CD8-positive, alpha-beta memory T cell (primary cell): ENCODE data around the gene HSD17B14. TPM values are rescaled to one million over a fixed set of nuclear protein-coding genes. Genes with fewer than 3 reads are reported as not detected.

Source experiments
- CTCF ChIA-PET: fragments of 350-600 bp; sonication (Branson Sonifier 250); formaldehyde crosslinking; loops from one replicate; lab custom pipeline; 2021; ENCODE audit warnings: antibody characterized with exemption; lab: Charles Lee
- POLR2A ChIA-PET: fragments of 350-600 bp; sonication (Branson Sonifier 250); formaldehyde crosslinking; loops from one replicate; lab custom pipeline; 2021; ENCODE audit warnings: antibody characterized with exemption; lab: Charles Lee
- DNase-seq, 5 donors: peaks; one replicate each; pipeline versions ENCODE4 v3.0.0 to v3.0.0-alpha.2; 2020 to 2022; ENCODE audit warnings: mixed read lengths in 1 of 5
- H3K27ac ChIP-seq: one replicate; pipeline ENCODE4 v1.7.0; 2013; ENCODE audit warnings: low read depth, mild to moderate bottlenecking, low read length, moderate library complexity
- H3K27me3 ChIP-seq: 2 replicates; pipeline ENCODE4 v1.7.0; 2013; ENCODE audit warnings: low read length, mild to moderate bottlenecking; ENCODE audit not compliant: insufficient read depth, poor library complexity, severe bottlenecking
- H3K36me3 ChIP-seq: 2 replicates; pipeline ENCODE4 v1.7.0; 2013; ENCODE audit warnings: mild to moderate bottlenecking, low read length, moderate library complexity; ENCODE audit not compliant: insufficient read depth
- H3K4me1 ChIP-seq: 2 replicates; pipeline ENCODE4 v1.7.0; 2013; ENCODE audit warnings: mild to moderate bottlenecking, low read length, moderate library complexity; ENCODE audit not compliant: insufficient read depth
- H3K4me3 ChIP-seq: 2 replicates; pipeline ENCODE4 v1.7.0; 2013; ENCODE audit warnings: mild to moderate bottlenecking, low read length
- H3K9me3 ChIP-seq: 2 replicates; pipeline ENCODE4 v1.7.0; 2013; ENCODE audit warnings: mild to moderate bottlenecking, low read length
- H3K27ac Mint-ChIP-seq, 8 donors: one replicate each; pipeline ENCODE4 v1.8.0; 2020 to 2021; ENCODE audit warnings: mixed read lengths in 8 of 8, mild to moderate bottlenecking in 6 of 8, inconsistent platforms in 3 of 8, moderate library complexity in 3 of 8
- H3K27me3 Mint-ChIP-seq, 2 donors: one replicate each; pipeline ENCODE4 v1.8.0; 2020 to 2021; ENCODE audit warnings: mixed read lengths in 2 of 2, mild to moderate bottlenecking in 1 of 2, moderate library complexity in 1 of 2
- H3K36me3 Mint-ChIP-seq, 3 donors: one replicate each; pipeline ENCODE4 v1.8.0; 2020 to 2021; ENCODE audit warnings: mixed read lengths in 3 of 3, inconsistent platforms in 1 of 3, mild to moderate bottlenecking in 1 of 3
- H3K4me1 Mint-ChIP-seq, 3 donors: one replicate each; pipeline ENCODE4 v1.8.0; 2020 to 2021; ENCODE audit warnings: mixed read lengths in 3 of 3, inconsistent platforms in 1 of 3, mild to moderate bottlenecking in 1 of 3
- H3K4me3 Mint-ChIP-seq, 7 donors: one replicate each; pipeline ENCODE4 v1.8.0; 2020 to 2021; ENCODE audit warnings: mixed read lengths in 7 of 7, mild to moderate bottlenecking in 6 of 7, moderate library complexity in 4 of 7, inconsistent platforms in 2 of 7
- H3K9me3 Mint-ChIP-seq, 5 donors: one replicate each; pipeline ENCODE4 v1.8.0; 2020 to 2022; ENCODE audit warnings: mixed read lengths in 5 of 5, mild to moderate bottlenecking in 3 of 5, moderate library complexity in 2 of 5, inconsistent platforms in 1 of 5
- polyA plus RNA-seq: library from polyadenylated mRNA; unstranded; fragments of 300-500 nt; fragmentation: Illumina TruSeq; gene quantifications from one replicate; pipeline ENCODE4 v1.2.3, GENCODE V29; 2021
- total RNA-seq, 2 experiments: library from RNA; stranded (reverse); gene quantifications; one replicate each; pipeline ENCODE4 v1.2.3, GENCODE V29; 2021

HSD17B14 gene
- total and polyA plus RNA-seq, 3 experiments from 2014 or later, result 0.18 to 1.1 (median 0.37) TPM

- Mint-ChIP-seq H3K9me3 (no peaks in the 10 kb centered on the region), H3K4me1 (peaks cover 15% of the 10 kb centered on the region in 3 donors), H3K27me3 (no peaks in the 10 kb centered on the region), H3K36me3 (peaks cover 0 to 3% (median 0%) of the 10 kb centered on the region in 3 donors), H3K4me3 (no peak overlapping the region), H3K27ac (no peak overlapping the region)
- Histone ChIP-seq H3K27me3 (no peaks in the 10 kb centered on the region), H3K9me3 (no peaks in the 10 kb centered on the region), H3K27ac (no peak overlapping the region), H3K36me3 (no peaks in the 10 kb centered on the region), H3K4me1 (peaks cover 12% of the 10 kb centered on the region), H3K4me3 (no peak overlapping the region)
- POLR2A ChIA-PET, result no interaction called here
- DNase-seq, result no peak
- CTCF ChIA-PET, result no interaction called here
Measured at GRCh38 chr19:48805452-48805851, 30.8 kb downstream of the HSD17B14 start.

GRCh38 chr19:48804496-48804895, 31.8 kb downstream of the HSD17B14 start:
- Mint-ChIP-seq H3K4me3 (no peak overlapping the region), H3K27me3 (no peaks in the 10 kb centered on the region), H3K9me3 (no peaks in the 10 kb centered on the region), H3K36me3 (peaks cover 0 to 5% (median 0%) of the 10 kb centered on the region in 3 donors), H3K4me1 (peaks cover 5 to 6% (median 5%) of the 10 kb centered on the region in 3 donors), H3K27ac (no peak overlapping the region)
- Histone ChIP-seq H3K36me3 (no peaks in the 10 kb centered on the region), H3K9me3 (no peaks in the 10 kb centered on the region), H3K4me3 (no peak overlapping the region), H3K27ac (no peak overlapping the region), H3K27me3 (no peaks in the 10 kb centered on the region), H3K4me1 (peaks cover 3% of the 10 kb centered on the region)
- DNase-seq, result no peak
- CTCF ChIA-PET, result interaction anchor here (1.6 to 1.7 kb wide), 2 partner anchors 9 to 16 kb away, joined by 4 to 7 read pairs; no protein-coding TSS in a partner anchor
- POLR2A ChIA-PET, result interaction anchor here (0.6 kb wide), 1 partner anchor 20 kb away, joined by 6 read pairs; no protein-coding TSS in a partner anchor

- Histone ChIP-seq H3K27me3 (no peaks in the 10 kb centered on the region), H3K27ac (no peak overlapping the region), H3K36me3 (no peaks in the 10 kb centered on the region), H3K9me3 (no peaks in the 10 kb centered on the region), H3K4me3 (no peak overlapping the region), H3K4me1 (no peaks in the 10 kb centered on the region)
- H3K27ac Mint-ChIP-seq, result no peak overlapping the region
- no peaks in the 10 kb centered on the region for H3K27me3 Mint-ChIP-seq
- no peak overlapping the region for H3K4me3 Mint-ChIP-seq
- no peaks in the 10 kb centered on the region for H3K9me3 Mint-ChIP-seq
- no peak for DNase-seq
- H3K4me1 Mint-ChIP-seq, result peaks cover 0 to 2% (median 0%) of the 10 kb centered on the region in 3 donors
- peaks cover 0 to 3% (median 0%) of the 10 kb centered on the region in 3 donors for H3K36me3 Mint-ChIP-seq
- ChIA-PET CTCF (interaction anchor here (1.1 to 1.7 kb wide), 4 partner anchors 7 to 40 kb away, joined by 3 to 7 read pairs (median 4); no protein-coding TSS in a partner anchor), POLR2A (no interaction called here)
Measured at GRCh38 chr19:48802623-48803022, 33.7 kb downstream of the HSD17B14 start.

DNA sequence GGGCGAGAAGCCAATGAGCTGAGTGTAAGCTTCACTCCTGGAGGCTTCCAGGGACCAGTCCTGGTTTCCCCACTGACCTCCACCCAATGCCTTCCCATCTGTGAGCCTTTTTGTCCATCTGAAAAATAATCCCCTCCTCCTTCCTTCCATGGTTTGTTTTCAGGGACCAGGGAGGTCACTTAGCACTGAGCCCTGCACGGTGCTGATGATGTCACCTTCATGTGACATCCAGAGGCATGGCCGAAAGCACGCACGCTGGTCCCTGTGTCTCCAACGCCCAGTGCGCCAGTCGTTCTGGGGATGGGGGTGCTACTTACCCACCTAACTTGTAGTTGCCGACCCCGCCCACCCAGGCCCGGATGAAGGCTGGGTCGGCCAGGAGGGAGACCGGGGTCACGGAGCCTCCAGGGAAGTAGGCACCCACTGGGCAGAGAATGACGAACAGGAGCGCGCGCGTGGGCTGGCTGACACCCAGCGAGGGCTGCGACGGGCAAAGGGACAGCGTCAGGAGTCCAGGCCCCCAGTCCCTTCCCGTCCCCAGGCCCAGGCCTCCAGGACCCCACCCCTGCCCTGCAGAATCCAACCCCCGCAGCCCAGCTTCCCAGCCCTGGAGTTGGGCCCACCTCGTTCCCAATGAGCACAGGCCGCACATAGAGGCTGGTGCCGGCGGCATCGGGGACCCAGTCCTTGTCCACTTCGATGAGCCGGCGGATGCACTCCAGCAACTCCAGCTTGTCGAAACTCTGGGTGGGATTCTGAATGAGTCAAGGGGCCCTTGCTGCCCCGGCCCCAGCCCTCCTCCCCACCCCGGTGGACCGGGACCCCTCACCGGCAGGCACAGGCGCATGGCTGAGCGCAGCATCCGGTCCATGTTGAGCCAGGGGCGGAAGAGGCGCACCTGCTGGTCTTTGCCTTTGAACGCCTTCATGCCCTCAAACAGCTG, 36.7 kb downstream of the HSD17B14 start:
- Mint-ChIP-seq H3K9me3 (no peaks in the 10 kb centered on the region), H3K36me3 (peaks cover 0 to 5% (median 0%) of the 10 kb centered on the region in 3 donors), H3K4me3 (no peak overlapping the region), H3K4me1 (peaks cover 5 to 11% (median 8%) of the 10 kb centered on the region in 3 donors), H3K27ac (peak overlapping the region in 1 of 8 donors; percentile 29), H3K27me3 (no peaks in the 10 kb centered on the region)
- no peak for DNase-seq
- Histone ChIP-seq H3K36me3 (no peaks in the 10 kb centered on the region), H3K27me3 (no peaks in the 10 kb centered on the region), H3K9me3 (no peaks in the 10 kb centered on the region), H3K27ac (no peak overlapping the region), H3K4me1 (peaks cover 5% of the 10 kb centered on the region), H3K4me3 (no peak overlapping the region)
- ChIA-PET POLR2A (no interaction called here), CTCF (interaction anchor here (0.9 to 2.3 kb wide), 4 partner anchors 11 to 171 kb away, joined by 3 to 6 read pairs (median 4); partner anchors contain the start of gene HSD17B14)

- Histone ChIP-seq H3K4me3 (no peak overlapping the region), H3K9me3 (no peaks in the 10 kb centered on the region), H3K36me3 (no peaks in the 10 kb centered on the region), H3K27ac (no peak overlapping the region), H3K27me3 (no peaks in the 10 kb centered on the region), H3K4me1 (peaks cover 6% of the 10 kb centered on the region)
- peak overlapping the region in 1 of 8 donors; percentile 54 for H3K27ac Mint-ChIP-seq
- no peak for DNase-seq
- H3K4me3 Mint-ChIP-seq, result no peak overlapping the region
- no peaks in the 10 kb centered on the region for H3K27me3 Mint-ChIP-seq
- H3K9me3 Mint-ChIP-seq, result no peaks in the 10 kb centered on the region
- ChIA-PET CTCF (interaction anchor here (0.7 to 2.3 kb wide), 4 partner anchors 11 to 172 kb away, joined by 3 to 6 read pairs (median 4); partner anchors contain the start of gene HSD17B14), POLR2A (no interaction called here)
- H3K4me1 Mint-ChIP-seq, result peaks cover 5 to 14% (median 8%) of the 10 kb centered on the region in 3 donors
- peaks cover 0 to 5% (median 0%) of the 10 kb centered on the region in 3 donors for H3K36me3 Mint-ChIP-seq
Measured at GRCh38 chr19:48798937-48799336, 37.4 kb downstream of the HSD17B14 start.

GRCh38 chr19:48797103-48797502, 39.2 kb downstream of the HSD17B14 start:
- Histone ChIP-seq H3K27ac (no peak overlapping the region), H3K4me1 (peaks cover 6% of the 10 kb centered on the region), H3K36me3 (no peaks in the 10 kb centered on the region), H3K4me3 (no peak overlapping the region), H3K27me3 (no peaks in the 10 kb centered on the region), H3K9me3 (no peaks in the 10 kb centered on the region)
- Mint-ChIP-seq H3K27me3 (no peaks in the 10 kb centered on the region), H3K4me3 (no peak overlapping the region), H3K4me1 (peaks cover 5 to 14% (median 8%) of the 10 kb centered on the region in 3 donors), H3K27ac (no peak overlapping the region), H3K36me3 (peaks cover 0 to 5% (median 0%) of the 10 kb centered on the region in 3 donors), H3K9me3 (no peaks in the 10 kb centered on the region)
- ChIA-PET POLR2A (no interaction called here), CTCF (interaction anchor here (1.1 kb wide), 1 partner anchor 9 kb away, joined by 3 read pairs; no protein-coding TSS in a partner anchor)
- no peak for DNase-seq

GRCh38 chr19:48796298-48797083, 39.8 kb downstream of the HSD17B14 start:
- peaks cover 6% of the 10 kb centered on the region for H3K4me1 ChIP-seq
- POLR2A ChIA-PET, result interaction anchor here (0.8 kb wide), 1 partner anchor 11 kb away, joined by 3 read pairs; no protein-coding TSS in a partner anchor
- no peaks in the 10 kb centered on the region for H3K9me3 Mint-ChIP-seq

More at GRCh38 chr19:48796298-48797083, 39.8 kb downstream of the HSD17B14 start:
- peaks cover 0 to 5% (median 0%) of the 10 kb centered on the region in 3 donors for H3K36me3 Mint-ChIP-seq
- Histone ChIP-seq H3K9me3 (no peaks in the 10 kb centered on the region), H3K27me3 (no peaks in the 10 kb centered on the region), H3K27ac (no peak overlapping the region), H3K4me3 (no peak overlapping the region), H3K36me3 (no peaks in the 10 kb centered on the region)
- DNase-seq, result no peak
- H3K4me3 Mint-ChIP-seq, result no peak overlapping the region
- peaks cover 5 to 14% (median 8%) of the 10 kb centered on the region in 3 donors for H3K4me1 Mint-ChIP-seq
- H3K27me3 Mint-ChIP-seq, result no peaks in the 10 kb centered on the region
- no peak overlapping the region for H3K27ac Mint-ChIP-seq
- CTCF ChIA-PET, result interaction anchor here (1.0 to 3.6 kb wide), 16 partner anchors 7 to 197 kb away, joined by 3 to 33 read pairs (median 6); partner anchors contain the start of genes FTL, GYS1, HSD17B14 and PPP1R15A
